Epithelial cell of esophagus (primary cell): ENCODE results near the gene DIP2C.

ENCODE experiments used
- DNase-seq: peaks from one replicate; pipeline ENCODE4 v3.0.0; 2010; ENCODE audit warnings: low read depth
- H3K4me3 ChIP-seq: 2 replicates; pipeline ENCODE4 v1.5.1; 2011; ENCODE audit warnings: mild to moderate bottlenecking, low read length, control low read depth
- CTCF ChIP-seq: IDR thresholded peaks from 2 replicates; pipeline ENCODE4 v1.5.1; 2011; ENCODE audit warnings: low read depth, mild to moderate bottlenecking, low read length, control low read depth, inconsistent platforms; ENCODE audit not compliant: insufficient read depth; ENCODE audit errors: missing control alignments

DIP2C gene

GRCh38 chr10:388661-389045 is 300.8 kb downstream of the DIP2C start:
- TF ChIP-seq CTCF, result no peak
- DNase-seq, result no peak
- H3K4me3 ChIP-seq, result no peak overlapping the region

GRCh38 chr10:387909-388660 is 301.4 kb downstream of the DIP2C start:
- DNase-seq, result no peak
- TF ChIP-seq CTCF, result no peak
- no peak overlapping the region for H3K4me3 ChIP-seq

GRCh38 chr10:387593-387891 is 301.9 kb downstream of the DIP2C start:
- TF ChIP-seq CTCF, result no peak
- DNase-seq, result no peak
- H3K4me3 ChIP-seq, result no peak overlapping the region

GRCh38 chr10:386771-387592 is 302.5 kb downstream of the DIP2C start:
- TF ChIP-seq CTCF, result no peak
- no peak for DNase-seq
- H3K4me3 ChIP-seq, result no peak overlapping the region

GRCh38 chr10:385571-386300 is 303.7 kb downstream of the DIP2C start:
- no peak for TF ChIP-seq CTCF
- H3K4me3 ChIP-seq, result no peak overlapping the region
- no peak for DNase-seq

- no peak for DNase-seq
- no peak for TF ChIP-seq CTCF
- H3K4me3 ChIP-seq, result no peak overlapping the region
Observed at GRCh38 chr10:384538-385305, 304.7 kb downstream of the DIP2C start.
